ENCODE measurements around the gene COMT. TPM values are rescaled to one million over a fixed set of nuclear protein-coding genes. Genes with fewer than 3 reads are reported as not detected.

Gene COMT
- total and polyA plus RNA-seq, 2 experiments from 2014 or later: 29.6 to 29.8 TPM

DNA sequence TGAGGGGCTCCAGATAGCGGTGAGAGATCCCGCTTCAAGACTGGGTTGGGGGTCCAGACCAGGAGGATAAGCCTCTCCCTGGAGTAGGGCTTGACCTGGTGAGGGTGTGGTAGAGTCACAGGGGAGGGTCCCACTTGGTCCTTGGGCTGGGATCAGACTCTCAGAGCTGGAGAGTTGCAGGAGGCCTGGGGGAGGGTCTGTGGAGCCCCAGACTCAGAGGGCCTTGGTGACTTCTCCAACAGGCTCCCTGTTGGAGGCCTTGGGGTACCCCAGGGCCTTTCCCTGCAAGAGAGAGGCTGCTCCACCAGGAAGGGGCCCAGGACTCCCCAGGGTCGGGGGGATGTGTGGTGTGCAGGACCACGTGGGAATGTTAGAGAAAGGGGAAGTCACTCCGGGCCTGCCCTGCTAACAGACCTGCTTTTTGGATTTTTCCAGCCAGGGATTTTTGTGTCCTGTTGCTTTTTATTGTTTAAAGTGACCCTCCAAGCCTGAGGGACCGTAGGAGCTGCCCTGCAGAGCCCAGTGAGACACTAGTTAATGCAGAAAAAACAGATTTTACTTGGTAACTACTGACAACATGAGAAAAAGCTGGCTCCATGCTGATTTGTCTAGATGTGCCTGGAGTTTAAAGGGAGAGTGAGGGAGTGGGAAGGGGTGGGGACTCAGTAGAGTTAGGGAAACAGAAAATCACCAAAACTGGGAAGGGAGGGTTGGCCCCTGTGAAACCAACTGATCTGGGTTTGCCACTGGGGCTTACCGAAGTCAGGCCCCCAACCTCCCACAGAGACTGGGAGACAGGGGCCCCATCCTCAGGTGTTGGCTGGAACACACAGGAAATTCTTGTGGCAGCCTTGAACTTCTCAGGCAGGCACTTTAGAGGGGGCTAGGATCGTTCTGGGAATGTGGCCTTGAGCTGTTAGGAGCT, 847 bp downstream of the COMT start:
- Mint-ChIP-seq H3K9me3 (no peaks in the 10 kb centered on the region), H3K27me3 (ENCODE audit: insufficient read depth, low read depth, poor library complexity) (peaks cover 8% of the 10 kb centered on the region), H3K36me3 (ENCODE audit: low read depth) (0 out of 3 replicates have a peak, but pooled peaks cover 3% of the 10 kb centered on the region), H3K4me1 (peaks cover 24% of the 10 kb centered on the region), H3K4me3 (peak overlapping the region; percentile 90), H3K27ac (peak overlapping the region; percentile 88)
- H3K79me2 ChIP-seq (replicated peaks; ENCODE audit: insufficient read depth): no peaks in the 10 kb centered on the region; the same call in 1 of the 2 replicates
- H3F3A ChIP-seq (replicated peaks; ENCODE audit: low read depth): 0 out of 2 replicates have a peak, but pooled peaks cover 8% of the 10 kb centered on the region
- TF ChIP-seq REST (IDR thresholded peaks at IDR 0.05; ENCODE audit: unreplicated experiment): no peak
- TF ChIP-seq ETS1 (IDR thresholded peaks at IDR 0.05): no peak
- TF ChIP-seq JUNB (IDR thresholded peaks at IDR 0.05; ENCODE audit: unreplicated experiment): no peak
- TF ChIP-seq STAT1 (IDR thresholded peaks at IDR 0.05; ENCODE audit: unreplicated experiment): no peak
- TF ChIP-seq ZNF114 (CRISPR knock-in tag; IDR thresholded peaks at IDR 0.05): no peak
- no peak for TF ChIP-seq EZH2 (IDR thresholded peaks at IDR 0.05; ENCODE audit: low read depth, unreplicated experiment)
- TF ChIP-seq EZH2phosphoT487 (IDR thresholded peaks at IDR 0.05; ENCODE audit: unreplicated experiment): no peak
- no peak for TF ChIP-seq NANOG (IDR thresholded peaks at IDR 0.05; ENCODE audit: borderline replicate concordance)
- DNase-seq (ENCODE audit: low spot score) (no peak), ATAC-seq (peak; percentile 57)
- peak overlapping the region; percentile 45; the same call in 1 of the 2 replicates for H3K27ac ChIP-seq (ENCODE audit: low read depth)
- H3K27me3 ChIP-seq (ENCODE audit: insufficient read depth): no peaks in the 10 kb centered on the region
- H4K20me1 ChIP-seq (replicated peaks; ENCODE audit: insufficient read depth): no peaks in the 10 kb centered on the region
- peaks cover 14% of the 10 kb centered on the region for H3K4me1 ChIP-seq (ENCODE audit: insufficient read depth)
- H3K9me2 ChIP-seq (ENCODE audit: insufficient read depth): peaks cover 3% of the 10 kb centered on the region; the same call in 1 of the 2 replicates
- no peaks in the 10 kb centered on the region for H3K36me3 ChIP-seq (ENCODE audit: insufficient read depth)
- H3K4me3 ChIP-seq: peak overlapping the region; percentile 57
- peak overlapping the region; percentile 86; the same call in 1 of the 2 replicates for H2AFZ ChIP-seq
- H3K4me2 ChIP-seq: peak overlapping the region; percentile 76

Measured in GM23338 (cell line).